Stimulated activated memory B cell treated with anti-CD40 and anti-IgM and Interleukin-4, amounts not matched to agents 10 μg/mL and 1 μg/mL and 100 μg/mL, for 72 hours (primary cell): ENCODE results near the gene ESF1.
"Not testable (repeated sequence)": the region's sequence is repeated elsewhere in the genome, so short reads cannot be mapped to it uniquely, and the experiment has no call there.

Experiments used
- ATAC-seq: fragments of 150-1000 bp; cut with Tn5 transposase; 2 replicates; pipeline ENCODE4 v1.10.0; 2021
- H3K27ac Mint-ChIP-seq: one replicate; pipeline ENCODE4 v1.8.0; 2022; ENCODE audit warnings: mild to moderate bottlenecking, mixed read lengths
- H3K27me3 Mint-ChIP-seq: one replicate; pipeline ENCODE4 v1.8.0; 2022; ENCODE audit warnings: mixed read lengths
- H3K36me3 Mint-ChIP-seq: one replicate; pipeline ENCODE4 v1.8.0; 2022; ENCODE audit warnings: mixed read lengths
- H3K4me1 Mint-ChIP-seq: one replicate; pipeline ENCODE4 v1.8.0; 2022; ENCODE audit warnings: mixed read lengths
- H3K4me3 Mint-ChIP-seq: one replicate; pipeline ENCODE4 v1.8.0; 2022; ENCODE audit warnings: mild to moderate bottlenecking, moderate library complexity, mixed read lengths
- H3K9me3 Mint-ChIP-seq: one replicate; pipeline ENCODE4 v1.8.0; 2022; ENCODE audit warnings: mixed read lengths

Gene ESF1

GRCh38 chr20:13771853-13772453, 12.8 kb downstream of the ESF1 start:
- Mint-ChIP-seq H3K4me1 (peaks cover 12% of the 10 kb centered on the region), H3K9me3 (no peaks in the 10 kb centered on the region), H3K36me3 (peaks cover 55% of the 10 kb centered on the region), H3K27ac (no peak overlapping the region), H3K27me3 (no peaks in the 10 kb centered on the region), H3K4me3 (no peak overlapping the region)
- no peak for ATAC-seq

- peaks cover 61% of the 10 kb centered on the region for H3K36me3 Mint-ChIP-seq
These were observed 14.6 kb downstream of the ESF1 start for GRCh38 chr20:13770141-13770540.

GRCh38 chr20:13765868-13766416, 18.8 kb downstream of the ESF1 start:
- Mint-ChIP-seq H3K4me3 (no peak overlapping the region), H3K9me3 (peaks cover 7% of the 10 kb centered on the region), H3K4me1 (no peaks in the 10 kb centered on the region), H3K36me3 (peaks cover 53% of the 10 kb centered on the region), H3K27me3 (no peaks in the 10 kb centered on the region), H3K27ac (no peak overlapping the region)
- ATAC-seq: no peak

More at GRCh38 chr20:13770141-13770540, 14.6 kb downstream of the ESF1 start:
- ATAC-seq: no peak
- H3K4me3 Mint-ChIP-seq: no peak overlapping the region
- H3K27ac Mint-ChIP-seq: no peak overlapping the region
- no peaks in the 10 kb centered on the region for H3K27me3 Mint-ChIP-seq
- H3K4me1 Mint-ChIP-seq: no peaks in the 10 kb centered on the region
- peaks cover 7% of the 10 kb centered on the region for H3K9me3 Mint-ChIP-seq

- Mint-ChIP-seq H3K4me1 (no peaks in the 10 kb centered on the region), H3K27ac (no peak overlapping the region), H3K27me3 (no peaks in the 10 kb centered on the region), H3K4me3 (no peak overlapping the region), H3K36me3 (peaks cover 53% of the 10 kb centered on the region), H3K9me3 (peaks cover 7% of the 10 kb centered on the region)
- ATAC-seq: no peak
These were observed 19.4 kb downstream of the ESF1 start for GRCh38 chr20:13765299-13765698.

GRCh38 chr20:13760451-13760946, 24.2 kb downstream of the ESF1 start:
- H3K27ac Mint-ChIP-seq, ATAC-seq, H3K4me3 Mint-ChIP-seq, H3K4me1 Mint-ChIP-seq, H3K27me3 Mint-ChIP-seq, H3K9me3 Mint-ChIP-seq: not testable (repeated sequence)
- H3K36me3 Mint-ChIP-seq: peaks cover 44% of the 10 kb centered on the region

GRCh38 chr20:13758884-13759283, 25.8 kb downstream of the ESF1 start:
- Mint-ChIP-seq H3K4me3 (no peak overlapping the region), H3K36me3 (peaks cover 27% of the 10 kb centered on the region), H3K4me1 (no peaks in the 10 kb centered on the region), H3K9me3 (no peaks in the 10 kb centered on the region), H3K27ac (no peak overlapping the region), H3K27me3 (no peaks in the 10 kb centered on the region)
- ATAC-seq: no peak

- ATAC-seq: no peak
- no peaks in the 10 kb centered on the region for H3K4me1 Mint-ChIP-seq
These were observed 28.2 kb downstream of the ESF1 start for GRCh38 chr20:13756551-13756950.

GRCh38 chr20:13755809-13756208, 28.9 kb downstream of the ESF1 start:
- Mint-ChIP-seq H3K4me3 (no peak overlapping the region), H3K27me3 (no peaks in the 10 kb centered on the region), H3K4me1 (no peaks in the 10 kb centered on the region), H3K27ac (no peak overlapping the region), H3K9me3 (no peaks in the 10 kb centered on the region), H3K36me3 (peaks cover 34% of the 10 kb centered on the region)
- no peak for ATAC-seq

More at GRCh38 chr20:13756551-13756950, 28.2 kb downstream of the ESF1 start:
- no peaks in the 10 kb centered on the region for H3K27me3 Mint-ChIP-seq
- no peaks in the 10 kb centered on the region for H3K9me3 Mint-ChIP-seq
- H3K27ac Mint-ChIP-seq: no peak overlapping the region
- H3K36me3 Mint-ChIP-seq: peaks cover 27% of the 10 kb centered on the region
- H3K4me3 Mint-ChIP-seq: no peak overlapping the region

GRCh38 chr20:13753436-13754036, 31.2 kb downstream of the ESF1 start:
- no peak for ATAC-seq

GRCh38 chr20:13749811-13750210, 34.9 kb downstream of the ESF1 start:
- Mint-ChIP-seq H3K27me3 (no peaks in the 10 kb centered on the region), H3K4me3 (no peak overlapping the region), H3K27ac (no peak overlapping the region), H3K9me3 (no peaks in the 10 kb centered on the region), H3K36me3 (peaks cover 24% of the 10 kb centered on the region), H3K4me1 (peaks cover 1% of the 10 kb centered on the region)
- no peak for ATAC-seq

More at GRCh38 chr20:13753436-13754036, 31.2 kb downstream of the ESF1 start:
- Mint-ChIP-seq H3K36me3 (peaks cover 22% of the 10 kb centered on the region), H3K4me3 (no peak overlapping the region), H3K9me3 (no peaks in the 10 kb centered on the region), H3K4me1 (no peaks in the 10 kb centered on the region), H3K27me3 (no peaks in the 10 kb centered on the region), H3K27ac (no peak overlapping the region)

GRCh38 chr20:13745784-13746183, 38.9 kb downstream of the ESF1 start:
- no peaks in the 10 kb centered on the region for H3K27me3 Mint-ChIP-seq
- no peak overlapping the region for H3K4me3 Mint-ChIP-seq
- H3K4me1 Mint-ChIP-seq: peaks cover 6% of the 10 kb centered on the region
- peaks cover 56% of the 10 kb centered on the region for H3K36me3 Mint-ChIP-seq
- no peak overlapping the region for H3K27ac Mint-ChIP-seq
- no peak for ATAC-seq
- H3K9me3 Mint-ChIP-seq: peaks cover 6% of the 10 kb centered on the region

- Mint-ChIP-seq H3K27ac (no peak overlapping the region), H3K4me3 (no peak overlapping the region)
These were observed 40.4 kb downstream of the ESF1 start for GRCh38 chr20:13744352-13744751.

GRCh38 chr20:13741879-13742278, 42.8 kb downstream of the ESF1 start:
- H3K4me1 Mint-ChIP-seq: peaks cover 6% of the 10 kb centered on the region
- no peak for ATAC-seq
- H3K9me3 Mint-ChIP-seq: peaks cover 11% of the 10 kb centered on the region
- H3K27ac Mint-ChIP-seq: no peak overlapping the region
- peaks cover 71% of the 10 kb centered on the region for H3K36me3 Mint-ChIP-seq
- no peaks in the 10 kb centered on the region for H3K27me3 Mint-ChIP-seq
- H3K4me3 Mint-ChIP-seq: no peak overlapping the region

More at GRCh38 chr20:13744352-13744751, 40.4 kb downstream of the ESF1 start:
- H3K27me3 Mint-ChIP-seq: no peaks in the 10 kb centered on the region
- peaks cover 6% of the 10 kb centered on the region for H3K4me1 Mint-ChIP-seq
- H3K36me3 Mint-ChIP-seq: peaks cover 68% of the 10 kb centered on the region
- ATAC-seq: no peak
- H3K9me3 Mint-ChIP-seq: peaks cover 11% of the 10 kb centered on the region

- peaks cover 65% of the 10 kb centered on the region for H3K36me3 Mint-ChIP-seq
- ATAC-seq: no peak
- H3K4me3 Mint-ChIP-seq: no peak overlapping the region
- H3K4me1 Mint-ChIP-seq: peaks cover 6% of the 10 kb centered on the region
- H3K27me3 Mint-ChIP-seq: no peaks in the 10 kb centered on the region
- peaks cover 11% of the 10 kb centered on the region for H3K9me3 Mint-ChIP-seq
- H3K27ac Mint-ChIP-seq: no peak overlapping the region
These were observed 44.7 kb downstream of the ESF1 start for GRCh38 chr20:13739731-13740649.

- not testable (repeated sequence) for H3K27me3 Mint-ChIP-seq, H3K4me3 Mint-ChIP-seq, ATAC-seq, H3K4me1 Mint-ChIP-seq, H3K27ac Mint-ChIP-seq
- H3K36me3 Mint-ChIP-seq: peaks cover 57% of the 10 kb centered on the region
- H3K9me3 Mint-ChIP-seq: peaks cover 11% of the 10 kb centered on the region
These were observed 46.5 kb downstream of the ESF1 start for GRCh38 chr20:13738187-13738586.
